ENCODE results near the gene GP5. TPM values are rescaled to one million over a fixed set of nuclear protein-coding genes. Genes with fewer than 3 reads are reported as not detected.

The GP5 gene
- total and polyA plus RNA-seq, 9 of the 15 experiments (the other 6 are each of a cell fraction or from before 2014, with no cell fraction given), result 0.03 to 0.04 (median 0.04) TPM; not detected in 6

GRCh38 chr3:194401868-194402329 is 2.8 kb upstream of the GP5 start:
- no peak overlapping the region for H3K4me2 ChIP-seq (ENCODE audit: insufficient read depth, low read length)
- H4K20me1 ChIP-seq (replicated peaks; ENCODE audit: control insufficient read depth, insufficient read depth, low read length), result no peaks in the 10 kb centered on the region
- H3K36me3 ChIP-seq (ENCODE audit: control insufficient read depth, insufficient read depth, low read length), result peaks cover 25% of the 10 kb centered on the region
- intact Hi-C loops (cut with micrococcal nuclease), result no loop called here
- H3K27ac ChIP-seq (ENCODE audit: extremely low read depth, low read depth, low read length), result no peak overlapping the region
- no peaks in the 10 kb centered on the region for H3K79me2 ChIP-seq (ENCODE audit: control insufficient read depth, insufficient read depth, low read length)
- DNase-seq (ENCODE audit: extremely low read depth in 1 of 4, low spot score in 3 of 4) (peak in 1 of 4 experiments; percentile 22), FAIRE-seq (no peak), ATAC-seq (peak; percentile 76)
- H3K9ac ChIP-seq (ENCODE audit: insufficient read depth in 1 of 2, low read depth in 2 of 2, low read length in 2 of 2), result peak overlapping the region in 1 of 2 experiments; percentile 61; a peak in 1 of 4 replicates
- no TSS peak for BruUV-seq (replicated peaks)
- H3K4me3 ChIP-seq, result no peak overlapping the region
- ChIA-PET POLR2A (interaction anchor here (0.5 to 0.8 kb wide), 3 partner anchors 16 to 180 kb away, joined by 3 read pairs; no protein-coding TSS in a partner anchor), CTCF (ENCODE audit: low intra/inter-chr PET ratio) (no interaction called here)
- H3K9me1 ChIP-seq (ENCODE audit: control insufficient read depth, insufficient read depth, low read length), result no peaks in the 10 kb centered on the region
- H3K4me1 ChIP-seq (replicated peaks in 1 of 2; ENCODE audit: control insufficient read depth in 2 of 2, insufficient read depth in 2 of 2, low read length in 2 of 2), result peaks cover 0 to 11% of the 10 kb centered on the region in 2 experiments; a peak in 3 of 5 replicates
- in situ Hi-C loops (cut with MboI), result loop anchor here (5.0 kb wide), 1 partner anchor 65 kb away; no protein-coding TSS in a partner anchor
- no peak for TF ChIP-seq BRF1 (IDR thresholded peaks at IDR 0.05; ENCODE audit: borderline replicate concordance, extremely low read depth, insufficient read length)
- TF ChIP-seq SIX5 (IDR thresholded peaks at IDR 0.05; ENCODE audit: borderline replicate concordance in 1 of 2, insufficient read depth in 1 of 2, low read depth in 1 of 2, low read length in 2 of 2), result no peak
- TF ChIP-seq ILK (tag; IDR thresholded peaks at IDR 0.05; ENCODE audit: borderline replicate concordance, low read depth), result no peak
- peak; percentile 53; the same call in 1 of the 2 replicates for TF ChIP-seq POLR2AphosphoS5 (IDR thresholded peaks at IDR 0.05; ENCODE audit: control insufficient read depth, insufficient read depth, low read depth, low read length)
- TF ChIP-seq CBFB (CRISPR knock-in tag; IDR thresholded peaks at IDR 0.05), result no peak
- peak; percentile 22; the same call in 1 of the 2 replicates for TF ChIP-seq POLR2G (IDR thresholded peaks at IDR 0.05; ENCODE audit: low read depth, low read length)
- TF ChIP-seq SMARCB1 (IDR thresholded peaks at IDR 0.05; ENCODE audit: insufficient read length, low read depth), result no peak
- TF ChIP-seq POLR2B (IDR thresholded peaks at IDR 0.05; ENCODE audit: low read depth, partially characterized antibody), result peak; percentile 44
- TF ChIP-seq POLR2A (conservative IDR thresholded peaks at IDR 0.05), result peak; percentile 63; the same call in 1 of the 2 replicates
- no peak for TF ChIP-seq SMARCA5 (IDR thresholded peaks at IDR 0.05)
- TF ChIP-seq NCOA6 (IDR thresholded peaks at IDR 0.05), result no peak
- no peak for TF ChIP-seq CBX1 (IDR thresholded peaks at IDR 0.05; ENCODE audit: low read depth)
- no peak for TF ChIP-seq PPARD (CRISPR knock-in tag; IDR thresholded peaks at IDR 0.05)
- no peak for TF ChIP-seq MTA3 (IDR thresholded peaks at IDR 0.05; ENCODE audit: borderline replicate concordance)
- TF ChIP-seq ZNF140 (CRISPR knock-in tag; IDR thresholded peaks at IDR 0.05), result no peak
- no peak for TF ChIP-seq PREB (CRISPR knock-in tag; IDR thresholded peaks at IDR 0.05)
- TF ChIP-seq SUPT5H (IDR thresholded peaks at IDR 0.05), result peak; percentile 50; the same call in 1 of the 2 replicates
- WGBS (ENCODE audit: insufficient coverage, low coverage, missing lambda C conversion rate), result 46% methylated on average over 8 of the region's 8 CpGs
- H2AFZ ChIP-seq (ENCODE audit: low read depth, low read length), result no peak overlapping the region
- H3K9me3 ChIP-seq (replicated peaks; ENCODE audit: control insufficient read depth, insufficient read depth, low read depth, low read length), result no peaks in the 10 kb centered on the region
- H3K27me3 ChIP-seq (ENCODE audit: control insufficient read depth in 2 of 2, insufficient read depth in 2 of 2, low read length in 2 of 2), result no peaks in the 10 kb centered on the region

All from K562 (cell line).